Fibroblast of lung (primary cell): Measurements from ENCODE around the gene GABRD. TPM values are rescaled to one million over a fixed set of nuclear protein-coding genes. Genes with fewer than 3 reads are reported as not detected.

ENCODE experiments used
- DNase-seq, 2 donors: peaks; one replicate each; pipeline versions ENCODE4 v3.0.0 to v3.0.0-alpha.2; 2010; ENCODE audit warnings: low read depth in 2 of 2
- H2AFZ ChIP-seq: 2 replicates; pipeline ENCODE4 v1.5.1; 2012; ENCODE audit warnings: low read length, control low read depth, inconsistent platforms
- H3K27ac ChIP-seq: 2 replicates; pipeline ENCODE4 v1.5.1; 2011; ENCODE audit warnings: low read length, control low read depth; ENCODE audit not compliant: insufficient read depth
- H3K27me3 ChIP-seq: 2 replicates; pipeline ENCODE4 v1.5.1; 2011; ENCODE audit warnings: mild to moderate bottlenecking, low read length; ENCODE audit not compliant: control insufficient read depth, insufficient read depth
- H3K36me3 ChIP-seq: 2 replicates; pipeline ENCODE4 v1.5.1; 2011; ENCODE audit warnings: low read length; ENCODE audit not compliant: control insufficient read depth, insufficient read depth
- H3K4me1 ChIP-seq: 2 replicates; pipeline ENCODE4 v1.5.1; 2011; ENCODE audit warnings: low read length; ENCODE audit not compliant: control insufficient read depth, insufficient read depth; ENCODE audit errors: extremely low read depth
- H3K4me2 ChIP-seq: 2 replicates; pipeline ENCODE4 v1.5.1; 2011; ENCODE audit warnings: low read length, control low read depth; ENCODE audit not compliant: insufficient read depth; ENCODE audit errors: extremely low read depth
- H3K4me3 ChIP-seq, 4 experiments: fragments of 200-600 bp in 1 of 4; sonication (generic) in 1 of 4; replicated peaks in 1 of 4; 2 replicates each; pipeline ENCODE4 v1.5.1; 2011 to 2016; ENCODE audit warnings: low read length in 4 of 4, low read depth in 3 of 4, mild to moderate bottlenecking in 3 of 4, control low read depth in 2 of 4, inconsistent platforms in 1 of 4, mixed read lengths in 1 of 4; ENCODE audit not compliant: insufficient read depth in 1 of 4; ENCODE audit errors: control extremely low read depth in 1 of 4
- H3K79me2 ChIP-seq: 2 replicates; pipeline ENCODE4 v1.5.1; 2012; ENCODE audit warnings: mild to moderate bottlenecking, low read length, inconsistent platforms; ENCODE audit not compliant: control insufficient read depth, insufficient read depth
- H3K9ac ChIP-seq: 2 replicates; pipeline ENCODE4 v1.5.1; 2011; ENCODE audit warnings: mild to moderate bottlenecking, low read length, control low read depth; ENCODE audit not compliant: insufficient read depth
- H3K9me3 ChIP-seq: 2 replicates; pipeline ENCODE4 v1.5.1; 2012; ENCODE audit warnings: low read depth, low read length; ENCODE audit not compliant: control insufficient read depth, insufficient read depth
- H4K20me1 ChIP-seq: 2 replicates; pipeline ENCODE4 v1.5.1; 2011; ENCODE audit warnings: low read length; ENCODE audit not compliant: control insufficient read depth, insufficient read depth; ENCODE audit errors: extremely low read depth
- CTCF ChIP-seq, 2 donors: IDR thresholded peaks in 1 of 2; conservative IDR thresholded peaks in 1 of 2; 1 replicate in 1 of 2; 2 replicates in 1 of 2; pipeline ENCODE4 v1.5.1; 2011 to 2012; ENCODE audit warnings: low read length in 2 of 2, control low read depth in 1 of 2, inconsistent platforms in 1 of 2, low read depth in 1 of 2, mild to moderate bottlenecking in 1 of 2
- EZH2 ChIP-seq: IDR thresholded peaks from 2 replicates; pipeline ENCODE4 v1.5.1; 2012; ENCODE audit warnings: low read length, control low read depth, mild to moderate bottlenecking; ENCODE audit errors: missing control alignments
- polyA plus RNA-seq, 2 donors: library from polyadenylated mRNA; depleted of rRNA in 1 of 2; stranded (reverse) in 1 of 2; unstranded in 1 of 2; fragments of >200 nt; gene quantifications; 2 replicates each; pipeline ENCODE4 v1.2.1, GENCODE V29; 2011 to 2012; ENCODE audit warnings: missing spikeins in 1 of 2
- total RNA-seq: library from RNA; depleted of rRNA; stranded (reverse); fragments of >200 nt; gene quantifications from 2 replicates; pipeline ENCODE4 v1.2.1, GENCODE V29; 2014

GABRD gene
- total and polyA plus RNA-seq, 2 donors (not counting 1 experiment from before 2014, with no cell fraction given): not detected

- Histone ChIP-seq H3K4me3 (no peak overlapping the region), H3K9me3 (no peaks in the 10 kb centered on the region), H3K4me2 (no peak overlapping the region), H3K4me1 (no peaks in the 10 kb centered on the region), H3K27ac (no peak overlapping the region), H4K20me1 (no peaks in the 10 kb centered on the region), H3K36me3 (no peaks in the 10 kb centered on the region), H3K27me3 (peaks cover 9% of the 10 kb centered on the region), H3K79me2 (no peaks in the 10 kb centered on the region), H2AFZ (no peak overlapping the region), H3K9ac (no peak overlapping the region)
- TF ChIP-seq CTCF (conservative IDR thresholded peaks at IDR 0.05 in 1 of 2, IDR thresholded peaks at IDR 0.05 in 1 of 2; ENCODE audit: low read depth in 1 of 2, low read length in 2 of 2): peak; percentile 47 to 55
- TF ChIP-seq EZH2: no peak
- DNase-seq: peak; percentile 18 to 19
These were observed 25.6 kb downstream of the GABRD start for GRCh38 chr1:2044510-2045319.

- Histone ChIP-seq H2AFZ (no peak overlapping the region), H3K9ac (no peak overlapping the region), H3K9me3 (no peaks in the 10 kb centered on the region), H3K4me3 (no peak overlapping the region), H4K20me1 (no peaks in the 10 kb centered on the region), H3K79me2 (no peaks in the 10 kb centered on the region), H3K27me3 (peaks cover 11% of the 10 kb centered on the region), H3K4me2 (no peak overlapping the region), H3K27ac (no peak overlapping the region), H3K4me1 (no peaks in the 10 kb centered on the region), H3K36me3 (no peaks in the 10 kb centered on the region)
- peak in 1 of 2 donors; percentile 39 for DNase-seq
- TF ChIP-seq CTCF (conservative IDR thresholded peaks at IDR 0.05 in 1 of 2, IDR thresholded peaks at IDR 0.05 in 1 of 2; ENCODE audit: low read depth in 1 of 2, low read length in 2 of 2) (no peak), EZH2 (no peak)
These were observed 26.5 kb downstream of the GABRD start for GRCh38 chr1:2045468-2046173.

- peak; percentile 5 to 9 for DNase-seq
- Histone ChIP-seq H3K4me2 (no peak overlapping the region), H3K9me3 (no peaks in the 10 kb centered on the region), H3K4me1 (no peaks in the 10 kb centered on the region), H3K27me3 (peaks cover 17% of the 10 kb centered on the region), H2AFZ (no peak overlapping the region), H3K36me3 (no peaks in the 10 kb centered on the region), H3K79me2 (no peaks in the 10 kb centered on the region), H4K20me1 (no peaks in the 10 kb centered on the region), H3K9ac (no peak overlapping the region), H3K27ac (no peak overlapping the region), H3K4me3 (no peak overlapping the region)
- TF ChIP-seq EZH2: no peak
- TF ChIP-seq CTCF (conservative IDR thresholded peaks at IDR 0.05 in 1 of 2, IDR thresholded peaks at IDR 0.05 in 1 of 2; ENCODE audit: low read depth in 1 of 2, low read length in 2 of 2): peak; percentile 34 to 59
These were observed 27.2 kb downstream of the GABRD start for GRCh38 chr1:2046174-2046917.
